Stimulated activated CD4-positive, alpha-beta T cell treated with anti-CD3 and anti-CD28 coated beads, Interleukin-12 subunit alpha, Interleukin-12 subunit beta, amount 100 ng/mL, for 24 hours (primary cell): ENCODE data around the gene PKD2L1.

Experiments
- DNase-seq, 2 experiments: peaks; one replicate each; pipeline ENCODE4 v3.0.0-alpha.2; 2020; ENCODE audit warnings: low read depth in 2 of 2

Gene PKD2L1

DNA sequence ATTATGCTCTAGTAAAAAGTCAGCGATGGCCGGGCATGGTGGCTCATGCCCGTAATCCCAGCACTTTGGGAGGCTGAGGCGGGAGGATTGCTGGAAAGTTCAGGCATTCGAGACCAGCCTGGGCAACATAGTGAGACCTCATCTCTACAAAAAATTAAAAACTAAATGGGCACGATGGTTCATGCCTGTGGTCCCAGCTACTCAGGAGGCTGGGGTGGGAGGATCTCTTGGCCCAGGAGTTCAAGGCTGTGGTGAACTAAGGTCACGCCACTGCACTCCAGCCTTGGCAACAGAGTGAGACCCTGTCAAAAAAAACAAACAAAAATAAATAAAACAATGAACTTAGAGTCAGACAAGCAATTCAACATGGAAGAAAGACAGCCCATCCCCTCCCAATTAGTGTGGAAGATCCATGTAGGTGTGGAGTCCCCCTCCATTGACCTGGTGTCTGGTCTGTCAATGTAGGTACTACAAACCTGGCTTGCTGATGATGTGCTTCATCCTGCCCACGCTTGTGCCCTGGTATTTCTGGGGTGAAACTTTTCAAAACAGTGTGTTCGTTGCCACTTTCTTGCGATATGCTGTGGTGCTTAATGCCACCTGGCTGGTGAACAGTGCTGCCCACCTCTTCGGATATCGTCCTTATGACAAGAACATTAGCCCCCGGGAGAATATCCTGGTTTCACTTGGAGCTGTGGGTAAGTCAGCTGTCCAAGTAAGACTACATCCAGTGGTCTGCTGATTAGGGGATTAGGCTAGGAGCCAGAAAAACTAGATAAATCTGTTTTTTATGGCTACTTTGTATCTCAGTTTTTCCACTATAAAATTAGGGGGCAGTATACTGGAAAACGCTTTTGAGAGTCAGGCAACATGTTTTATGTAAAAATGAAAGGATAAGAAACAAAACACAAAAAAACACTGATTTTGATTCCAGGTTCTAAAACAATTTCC, 26.3 kb upstream of the PKD2L1 start:
- DNase-seq = no peak

DNA sequence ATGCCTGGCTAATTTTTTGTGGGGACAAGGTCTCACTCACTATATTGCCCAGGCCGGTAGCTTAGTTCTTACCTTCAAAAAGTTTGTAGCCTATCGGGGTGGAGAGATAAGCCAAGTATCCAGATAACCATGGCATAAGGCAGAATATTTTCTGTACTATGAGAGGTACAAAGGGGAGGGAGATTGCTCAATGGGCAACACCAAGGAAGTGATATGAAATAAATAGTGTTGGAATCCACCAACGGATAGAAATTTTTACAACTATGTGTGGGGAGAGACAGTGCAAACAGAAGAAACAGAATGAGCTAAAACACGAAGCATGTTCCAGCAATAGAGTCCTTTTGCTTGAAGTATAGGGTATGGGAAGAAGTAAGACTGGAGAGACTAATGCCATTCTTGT, 25.1 kb upstream of the PKD2L1 start:
- no peak for DNase-seq

DNA sequence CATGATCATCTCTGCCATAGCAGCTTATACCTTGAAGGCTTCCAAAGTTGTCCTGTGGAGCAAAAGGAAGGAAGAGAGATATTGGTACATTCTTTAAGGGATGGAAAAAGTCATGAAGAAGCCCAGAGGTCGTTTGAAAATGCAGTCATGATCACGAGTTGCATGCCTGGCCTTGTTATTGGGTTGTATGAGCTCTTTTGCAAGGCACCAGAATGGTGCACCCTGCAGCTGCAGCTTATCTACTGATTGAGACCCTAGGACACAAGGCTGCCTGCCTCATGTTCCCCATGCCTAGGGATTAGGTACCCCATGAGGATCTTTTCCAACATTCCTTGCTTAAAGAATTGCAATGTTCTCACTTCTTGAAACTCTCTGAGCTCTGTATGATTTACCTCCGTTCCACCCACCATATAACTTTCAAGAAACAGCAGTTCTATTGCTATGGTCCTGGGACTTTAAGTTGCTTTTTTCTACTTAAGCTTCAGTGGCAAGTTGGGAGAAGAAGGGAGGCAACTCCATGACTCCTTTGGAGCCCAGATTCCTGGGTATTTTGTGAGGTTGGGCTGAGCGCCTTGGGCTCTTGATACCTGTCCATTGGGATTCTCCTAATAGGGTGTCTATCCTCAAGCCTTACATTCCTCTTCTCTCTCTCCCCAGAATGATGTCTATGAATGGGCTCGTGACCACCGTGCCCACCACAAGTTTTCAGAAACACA, 23.9 kb upstream of the PKD2L1 start:
- DNase-seq = no peak

GRCh38 chr10:100350914-100351485, 21.0 kb upstream of the PKD2L1 start:
- DNase-seq = no peak

DNA sequence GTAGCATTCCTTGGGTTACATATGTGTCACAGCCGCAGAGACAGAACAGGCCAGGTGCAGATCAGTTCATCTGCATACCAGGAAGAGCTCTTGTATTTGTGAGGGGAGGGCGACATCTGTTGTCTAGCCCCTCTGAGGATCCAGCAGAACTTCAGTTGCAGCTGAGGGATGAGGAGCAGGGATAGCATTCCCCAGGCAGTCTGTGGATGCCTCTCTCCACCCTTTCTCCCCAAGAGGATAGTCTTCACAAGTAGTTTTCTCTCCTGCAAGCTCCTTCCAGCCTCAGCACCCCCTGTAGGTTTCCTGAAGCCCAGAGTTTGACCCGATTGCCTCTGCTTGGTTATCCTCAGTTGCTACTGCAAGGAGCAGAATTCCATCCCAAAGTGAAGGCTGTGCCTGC, 19.6 kb upstream of the PKD2L1 start:
- no peak for DNase-seq

DNA sequence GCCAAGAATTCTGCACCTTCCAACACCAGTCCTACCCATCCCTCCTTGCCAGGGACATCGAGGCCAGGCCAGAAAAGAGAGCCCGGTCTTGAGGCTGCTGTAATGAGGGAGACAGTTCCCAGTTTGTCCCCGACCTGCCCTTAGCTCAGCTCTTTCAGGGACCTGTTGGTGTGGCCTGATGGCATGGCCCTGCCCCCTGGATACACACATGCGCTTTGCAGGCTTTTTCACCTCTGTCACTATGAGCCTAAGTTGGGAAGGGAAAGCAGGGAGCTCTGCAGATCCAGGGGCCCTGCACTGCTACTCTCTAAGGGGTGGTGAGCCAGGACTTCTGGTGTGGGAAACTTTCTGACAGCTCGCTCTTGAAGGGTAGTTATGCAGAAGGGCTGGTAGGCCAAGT, 19.1 kb upstream of the PKD2L1 start:
- DNase-seq = no peak

- DNase-seq = no peak
Measured at GRCh38 chr10:100348389-100348927, 18.4 kb upstream of the PKD2L1 start.

DNA sequence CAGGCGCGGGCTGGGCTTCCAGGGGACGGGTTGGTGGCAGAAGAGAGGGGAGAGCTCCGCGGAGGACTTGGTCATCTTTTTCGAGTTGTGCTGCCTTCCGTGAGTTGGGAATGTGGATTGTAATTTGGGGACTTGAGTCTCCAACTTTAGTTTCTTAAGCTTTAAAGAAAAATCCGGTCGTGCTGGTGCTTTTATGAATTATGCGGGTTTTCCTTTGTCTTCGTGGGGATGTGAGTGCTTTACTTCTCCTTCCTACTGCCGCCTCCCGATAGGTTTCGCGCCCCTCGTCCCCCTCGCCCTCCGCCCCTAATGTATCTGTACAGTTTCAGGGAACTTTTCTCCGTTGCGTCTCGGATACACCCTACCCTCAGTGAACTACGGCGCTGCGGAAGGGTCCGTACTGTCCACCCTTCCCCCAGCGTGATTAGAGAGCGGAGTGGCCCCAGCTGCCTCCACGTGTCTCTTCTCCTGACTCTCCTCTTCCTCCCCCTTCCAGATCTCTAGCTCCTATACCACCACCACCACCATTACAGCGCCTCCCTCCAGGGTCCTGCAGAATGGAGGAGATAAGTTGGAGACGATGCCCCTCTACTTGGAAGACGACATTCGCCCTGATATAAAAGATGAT, 17.7 kb upstream of the PKD2L1 start:
- DNase-seq = no peak

DNA sequence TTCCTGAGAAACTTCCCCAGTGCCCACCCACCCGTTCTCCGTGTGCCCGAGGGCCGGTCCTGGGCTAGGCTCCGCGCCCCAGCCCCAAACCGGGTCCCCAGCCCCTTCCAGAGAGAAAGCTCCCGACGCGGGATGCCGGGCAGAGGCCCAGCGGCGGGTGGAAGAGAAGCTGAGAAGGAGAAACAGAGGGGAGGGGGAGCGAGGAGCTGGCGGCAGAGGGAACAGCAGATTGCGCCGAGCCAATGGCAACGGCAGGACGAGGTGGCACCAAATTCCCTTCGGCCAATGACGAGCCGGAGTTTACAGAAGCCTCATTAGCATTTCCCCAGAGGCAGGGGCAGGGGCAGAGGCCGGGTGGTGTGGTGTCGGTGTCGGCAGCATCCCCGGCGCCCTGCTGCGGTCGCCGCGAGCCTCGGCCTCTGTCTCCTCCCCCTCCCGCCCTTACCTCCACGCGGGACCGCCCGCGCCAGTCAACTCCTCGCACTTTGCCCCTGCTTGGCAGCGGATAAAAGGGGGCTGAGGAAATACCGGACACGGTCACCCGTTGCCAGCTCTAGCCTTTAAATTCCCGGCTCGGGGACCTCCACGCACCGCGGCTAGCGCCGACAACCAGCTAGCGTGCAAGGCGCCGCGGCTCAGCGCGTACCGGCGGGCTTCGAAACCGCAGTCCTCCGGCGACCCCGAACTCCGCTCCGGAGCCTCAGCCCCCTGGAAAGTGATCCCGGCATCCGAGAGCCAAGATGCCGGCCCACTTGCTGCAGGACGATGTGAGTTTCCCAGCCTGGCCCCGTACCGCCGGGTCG, 16.9 kb upstream of the PKD2L1 start, which contains the start of gene SCD:
SCD (plus strand) TSS at position 469 of the 803 bp plus-strand sequence; CDS start at position 741, 272 bp downstream.
- DNase-seq = peak; percentile 61 to 82

DNA sequence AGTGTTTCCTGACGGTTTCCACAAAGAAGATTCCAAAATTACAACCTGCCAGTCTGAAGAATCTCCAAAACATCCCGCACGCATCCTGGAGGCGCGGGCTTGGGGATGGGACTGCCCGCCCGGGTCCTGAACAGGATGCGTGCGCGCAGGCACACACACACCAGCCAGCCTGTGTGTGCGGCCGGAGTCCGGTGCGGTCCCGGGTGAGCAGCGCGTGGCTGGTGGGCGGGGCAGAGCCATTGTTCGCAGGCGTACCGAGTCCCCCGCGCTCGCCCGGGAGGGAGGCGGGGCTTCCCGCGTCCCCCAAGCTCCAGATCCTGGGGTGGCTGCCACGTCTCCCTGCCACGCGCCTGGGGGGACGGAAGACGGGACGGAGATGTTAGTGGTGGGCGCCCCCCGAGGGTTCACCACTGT, 16.3 kb upstream of the PKD2L1 start:
- peak; percentile 35 to 77 for DNase-seq

DNA sequence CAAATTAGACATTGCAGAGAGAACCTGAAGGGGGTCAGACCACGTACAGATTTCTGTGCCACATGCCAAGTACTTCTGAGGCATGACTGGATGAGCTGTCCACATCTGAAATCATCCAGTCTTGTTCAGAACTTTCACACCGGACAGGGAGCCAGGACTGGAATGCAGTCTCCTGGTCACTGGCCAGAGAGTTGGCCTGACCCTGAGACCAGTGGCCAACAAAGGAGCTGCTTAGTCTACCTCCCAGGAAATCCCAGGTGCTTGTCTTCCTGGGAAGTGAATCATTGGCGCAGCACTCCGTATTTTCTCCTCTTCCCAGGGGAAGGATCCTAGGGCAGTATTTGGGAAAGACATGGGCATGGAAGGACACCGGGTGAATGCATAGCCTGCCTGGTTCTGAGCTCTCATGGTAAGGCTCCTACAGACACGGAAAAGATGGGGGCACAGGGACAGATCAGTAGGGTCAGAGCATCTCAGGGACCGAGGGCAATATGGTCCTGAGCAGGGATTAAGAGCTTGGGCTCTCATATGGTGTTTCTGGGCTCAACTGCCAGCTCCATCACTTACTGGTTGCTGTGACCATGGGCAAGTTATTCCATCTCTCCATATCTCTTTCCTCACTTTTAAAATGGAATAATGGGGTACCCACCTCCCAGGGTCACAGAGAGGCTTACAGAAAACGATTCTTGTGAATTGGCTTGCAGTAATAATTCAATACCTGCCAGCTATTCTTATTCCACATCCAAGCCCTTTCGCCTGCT, 15.7 kb upstream of the PKD2L1 start:
- no peak for DNase-seq

GRCh38 chr10:100344241-100344788, 14.3 kb upstream of the PKD2L1 start:
- DNase-seq = no peak

- DNase-seq = no peak
Measured at GRCh38 chr10:100342627-100342972, 12.6 kb upstream of the PKD2L1 start.

DNA sequence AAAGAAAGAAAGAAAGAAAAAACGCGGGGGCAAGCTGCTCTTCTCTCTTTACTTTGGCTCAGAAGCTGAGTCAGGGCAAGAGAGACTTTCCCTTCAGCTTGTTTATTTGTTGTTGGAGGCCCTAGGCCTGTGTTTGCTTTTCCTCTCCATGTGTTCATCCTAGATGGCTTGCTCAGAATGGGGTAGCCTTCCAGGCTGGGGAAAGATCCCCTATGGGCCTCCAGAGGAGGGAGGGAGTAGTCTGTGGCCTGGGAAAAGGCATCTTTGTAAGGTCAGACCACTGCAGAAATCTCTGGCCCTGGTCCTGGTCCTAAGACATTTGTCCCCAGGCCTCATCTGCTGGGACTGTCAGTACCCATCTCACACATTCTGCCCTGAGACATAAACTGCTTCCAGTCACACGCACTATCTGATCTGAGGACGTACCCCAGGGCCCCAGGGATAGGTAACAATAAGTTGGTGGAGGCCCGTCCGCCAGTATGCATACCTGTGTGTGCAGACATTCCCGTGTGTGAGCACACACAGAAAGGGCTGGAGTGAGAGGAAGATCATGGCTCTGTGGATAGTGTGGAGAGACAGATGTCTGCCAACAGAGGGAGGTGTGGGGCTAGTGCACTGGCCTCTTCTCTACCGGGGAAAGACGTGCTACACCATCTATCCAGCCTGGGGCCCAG, 12.1 kb upstream of the PKD2L1 start:
- DNase-seq = peak in 1 of 2 experiments; percentile 21

DNA sequence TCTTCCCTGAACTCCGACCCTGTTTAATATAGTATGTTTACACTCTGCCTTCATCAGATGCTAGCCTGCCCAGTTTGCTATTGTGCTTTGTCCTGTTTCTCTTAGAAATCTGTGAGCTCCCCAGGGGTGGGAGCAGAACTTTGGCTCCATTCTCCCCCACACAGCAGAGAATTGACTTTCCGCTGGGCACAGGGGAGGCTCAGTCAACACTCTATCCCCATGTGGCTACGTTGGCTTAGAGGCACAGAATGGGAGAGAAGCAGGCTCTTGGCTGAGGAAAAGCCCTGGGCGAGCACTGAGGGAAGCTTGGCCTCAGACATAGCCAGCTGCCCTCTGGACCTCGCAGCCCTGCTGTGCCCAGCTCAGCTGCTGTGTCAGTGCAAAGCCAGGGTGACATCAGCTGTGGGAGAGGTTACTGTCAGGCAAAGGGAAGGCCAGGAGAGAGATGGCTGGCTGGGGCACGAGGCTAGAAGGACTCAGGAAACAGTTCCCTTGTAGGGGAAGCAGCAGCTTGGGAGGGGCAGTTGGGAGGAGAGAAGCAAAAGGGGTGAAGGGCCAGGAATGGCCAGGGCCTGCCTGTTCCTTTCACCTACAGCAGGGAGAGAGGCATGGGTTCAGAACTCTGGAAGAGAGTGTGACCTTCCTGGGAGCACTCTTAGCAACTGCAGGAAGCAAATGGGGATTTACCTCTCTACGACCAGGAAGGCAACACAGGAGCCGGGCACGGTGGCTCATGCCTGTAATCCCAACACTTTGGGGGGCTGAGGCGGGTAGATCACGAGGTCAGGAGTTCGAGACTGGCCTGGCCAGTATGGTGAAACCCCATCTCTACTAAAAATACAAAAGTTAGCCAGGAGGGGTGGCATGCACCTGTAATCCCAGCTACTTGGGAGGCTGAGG, 11.2 kb upstream of the PKD2L1 start:
- no peak for DNase-seq

DNA sequence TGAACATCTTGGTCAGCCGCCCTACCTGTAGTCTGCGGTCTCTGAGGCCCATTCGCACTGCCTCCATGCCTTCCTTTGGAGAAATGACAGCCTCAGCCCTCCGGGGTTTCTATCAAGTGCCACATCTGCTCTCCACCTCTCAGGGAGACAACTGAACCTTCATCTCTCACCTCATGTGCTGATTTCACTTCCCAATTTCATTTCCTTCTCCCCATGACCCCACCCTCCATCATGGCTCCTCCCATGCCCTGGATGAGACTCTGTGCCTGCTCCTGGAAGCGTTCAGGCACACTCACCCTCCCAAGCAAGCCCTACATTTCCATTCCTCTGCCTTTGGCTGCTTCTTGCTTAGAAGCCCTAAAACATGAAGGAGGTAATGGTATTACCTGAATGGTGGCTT, 9.2 kb upstream of the PKD2L1 start:
- DNase-seq = no peak

DNA sequence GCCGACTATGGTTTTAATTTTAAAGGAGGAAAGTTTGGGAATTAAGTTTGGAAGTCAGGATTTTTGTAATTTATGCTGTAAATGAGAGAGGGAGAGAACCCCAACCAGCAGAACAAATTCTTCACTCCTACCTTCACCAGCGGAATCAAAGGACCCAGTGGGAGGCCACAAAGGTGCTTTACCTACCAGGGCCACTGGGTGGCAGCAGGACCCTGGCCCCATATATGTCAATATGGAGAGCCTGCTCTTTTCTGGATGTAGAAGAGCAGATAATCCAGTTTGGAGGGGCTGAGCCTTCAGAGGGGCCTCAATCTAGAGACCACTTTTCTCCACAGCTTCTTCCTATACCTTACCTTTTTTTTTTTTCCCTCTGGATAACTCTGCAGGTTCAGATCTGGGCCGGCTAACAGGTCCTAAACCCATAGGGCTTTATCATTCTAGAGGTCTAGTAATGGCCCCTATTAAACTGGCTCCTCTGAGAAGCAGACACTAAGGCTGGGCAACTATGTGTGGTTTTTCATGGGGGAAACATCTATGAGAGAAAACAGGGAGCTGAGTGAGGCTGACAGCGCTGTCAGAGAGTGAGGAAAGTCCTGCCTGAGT, 8.5 kb upstream of the PKD2L1 start:
- DNase-seq = peak; percentile 63 to 80

- DNase-seq = no peak
Measured at GRCh38 chr10:100334762-100335161, 4.7 kb upstream of the PKD2L1 start.
